Measurements from ENCODE around the gene VIPR1. TPM values are rescaled to one million over a fixed set of nuclear protein-coding genes. Genes with fewer than 3 reads are reported as not detected.

The VIPR1 gene
- total RNA-seq = 100 to 1,000 TPM; 122 TPM
- polyA plus RNA-seq = 10 to 100 TPM; 16.2 to 40.3 (median 28.8) TPM
- 5.6 to 88.9 (median 73.9) reads per million in 6 experiments for total RNA-seq

DNA sequence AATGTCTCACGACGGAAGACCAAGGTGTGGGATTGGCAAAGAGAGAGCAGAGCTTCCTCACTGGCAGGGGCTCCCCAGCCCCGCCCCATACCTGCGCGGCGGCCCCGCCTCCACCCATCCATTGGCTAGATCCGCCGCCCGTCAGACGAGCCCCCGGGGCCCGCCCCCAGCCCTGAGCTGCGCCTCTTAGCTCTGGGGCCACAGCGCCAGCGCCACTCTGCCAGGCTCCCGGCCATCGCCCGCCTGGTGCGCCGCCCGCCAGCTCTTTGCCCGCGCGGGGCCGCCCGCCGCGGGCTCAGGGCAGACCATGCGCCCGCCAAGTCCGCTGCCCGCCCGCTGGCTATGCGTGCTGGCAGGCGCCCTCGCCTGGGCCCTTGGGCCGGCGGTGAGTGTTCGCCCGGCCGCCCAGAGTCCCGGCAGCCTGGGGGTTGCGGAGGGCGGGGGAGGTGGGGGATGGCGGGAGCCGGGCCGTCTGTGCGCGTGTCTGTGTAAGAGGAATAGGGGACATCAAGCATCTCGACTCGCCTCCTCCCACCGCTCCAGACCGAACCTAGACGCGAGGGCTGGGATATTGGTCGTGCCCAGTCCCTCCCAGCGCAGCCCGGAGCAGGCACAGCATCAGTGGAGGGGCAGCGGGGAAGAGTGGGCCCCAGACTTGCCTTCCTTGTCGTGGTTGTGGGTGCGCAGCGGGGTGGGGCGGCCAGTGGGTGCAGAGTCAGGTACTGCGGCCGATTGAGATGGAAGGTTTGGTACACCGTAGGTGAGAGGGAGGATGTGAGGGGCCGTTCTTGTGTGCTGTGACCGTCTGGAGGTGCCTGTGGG is at the start of gene VIPR1:
Gene VIPR1 (plus strand): TSS at position 215 of the 822 bp plus-strand sequence. CDS start 93 bp downstream, at position 308.
- Mint-ChIP-seq H3K27ac (peak within 1 kb of the TSS; percentile 83 to 97 (median 92)), H3K4me1 (peaks cover 32 to 69% (median 53%) of the 10 kb centered on the region in 4 donors), H3K4me3 (peak within 1 kb of the TSS; percentile 84 to 99 (median 96)), H3K9me3 (no peaks in the 10 kb centered on the region), H3K27me3 (peaks cover 2 to 39% (median 17%) of the 10 kb centered on the region in 5 donors), H3K36me3 (no peaks in the 10 kb centered on the region)
- peak; percentile 89 to 97 (median 95) for DNase-seq
- peak; percentile 91 to 93 for ATAC-seq
- POLR2A ChIA-PET = interaction anchor here (0.7 to 6.3 kb wide), 25 partner anchors 8 to 273 kb away, joined by 3 to 89 read pairs (median 6); partner anchors contain the start of genes NKTR and SS18L2

DNA sequence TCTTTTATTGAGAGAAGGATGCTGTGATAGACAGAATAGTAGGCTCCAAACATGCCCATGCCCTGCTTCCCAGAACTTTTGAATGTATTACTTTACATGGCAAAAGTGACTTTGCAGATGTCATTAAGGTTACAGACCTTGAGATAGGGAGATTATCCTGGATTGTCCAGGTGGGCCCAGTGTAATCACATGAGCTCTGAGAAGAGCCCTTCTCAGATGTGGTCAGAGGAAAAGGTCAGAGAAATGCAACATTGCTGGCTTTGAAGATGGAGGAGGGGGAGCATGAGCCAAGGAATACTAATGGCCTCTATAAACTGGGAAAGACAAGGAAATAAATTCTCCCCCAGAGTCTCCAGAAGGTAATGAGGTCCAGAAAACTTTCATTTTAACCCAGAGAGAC is 46.2 kb upstream of the VIPR1 start:
- Mint-ChIP-seq H3K4me1 (no peaks in the 10 kb centered on the region), H3K9me3 (peaks cover 0 to 17% (median 4%) of the 10 kb centered on the region in 9 donors), H3K27ac (no peak overlapping the region), H3K27me3 (peaks cover 0 to 15% (median 9%) of the 10 kb centered on the region in 5 donors), H3K4me3 (no peak overlapping the region), H3K36me3 (peaks cover 0 to 10% (median 0%) of the 10 kb centered on the region in 3 donors)
- no peak for ATAC-seq
- no peak for DNase-seq
- POLR2A ChIA-PET = interaction anchor here (0.5 kb wide), 1 partner anchor 65 kb away, joined by 6 read pairs; no protein-coding TSS in a partner anchor

GRCh38 chr3:42459151-42459550 is 43.3 kb upstream of the VIPR1 start:
- H3K4me1 Mint-ChIP-seq = no peaks in the 10 kb centered on the region
- POLR2A ChIA-PET = no interaction called here
- peaks cover 0 to 6% (median 0%) of the 10 kb centered on the region in 3 donors for H3K36me3 Mint-ChIP-seq
- ATAC-seq (no peak), DNase-seq (no peak)
- peaks cover 2 to 15% (median 9%) of the 10 kb centered on the region in 5 donors for H3K27me3 Mint-ChIP-seq
- H3K9me3 Mint-ChIP-seq = peaks cover 0 to 11% (median 2%) of the 10 kb centered on the region in 9 donors
- no peak overlapping the region for H3K27ac Mint-ChIP-seq
- H3K4me3 Mint-ChIP-seq = no peak overlapping the region

DNA sequence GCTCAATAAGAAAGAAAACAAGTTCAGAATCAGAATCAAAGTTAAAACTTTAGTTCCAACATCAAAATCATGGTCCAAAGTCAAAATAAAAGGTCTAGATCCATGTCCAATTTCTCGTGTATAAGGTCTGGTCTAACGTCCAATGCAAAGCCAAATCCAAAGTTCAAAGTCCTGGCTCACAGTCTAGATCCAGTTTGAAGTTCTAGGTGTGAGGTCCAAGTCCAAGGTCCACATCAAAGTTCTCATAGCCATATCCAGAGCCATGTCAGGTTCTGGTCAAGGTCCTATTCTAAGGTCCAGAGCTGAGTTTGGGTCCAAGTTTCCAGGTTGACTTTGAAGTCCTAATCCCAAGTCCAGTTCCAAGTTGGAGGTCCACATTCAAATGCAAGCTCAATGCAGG is 40.7 kb upstream of the VIPR1 start:
- H3K36me3 Mint-ChIP-seq = peaks cover 0 to 4% (median 0%) of the 10 kb centered on the region in 3 donors

GRCh38 chr3:42463093-42463492 is 39.4 kb upstream of the VIPR1 start:
- H3K4me1 Mint-ChIP-seq = no peaks in the 10 kb centered on the region
- H3K36me3 Mint-ChIP-seq = peaks cover 0 to 4% (median 0%) of the 10 kb centered on the region in 3 donors
- H3K9me3 Mint-ChIP-seq = no peaks in the 10 kb centered on the region
- POLR2A ChIA-PET = no interaction called here
- no peak overlapping the region for H3K4me3 Mint-ChIP-seq
- no peak overlapping the region for H3K27ac Mint-ChIP-seq
- DNase-seq = no peak
- H3K27me3 Mint-ChIP-seq = peaks cover 0 to 8% (median 3%) of the 10 kb centered on the region in 5 donors
- no peak for ATAC-seq

More for the DNA sequence above, 40.7 kb upstream of the VIPR1 start:
- H3K27ac Mint-ChIP-seq = no peak overlapping the region
- ATAC-seq (no peak), DNase-seq (no peak)
- H3K4me1 Mint-ChIP-seq = no peaks in the 10 kb centered on the region
- no peaks in the 10 kb centered on the region for H3K9me3 Mint-ChIP-seq
- H3K27me3 Mint-ChIP-seq = peaks cover 0 to 8% (median 3%) of the 10 kb centered on the region in 5 donors
- H3K4me3 Mint-ChIP-seq = no peak overlapping the region
- POLR2A ChIA-PET = no interaction called here

DNA sequence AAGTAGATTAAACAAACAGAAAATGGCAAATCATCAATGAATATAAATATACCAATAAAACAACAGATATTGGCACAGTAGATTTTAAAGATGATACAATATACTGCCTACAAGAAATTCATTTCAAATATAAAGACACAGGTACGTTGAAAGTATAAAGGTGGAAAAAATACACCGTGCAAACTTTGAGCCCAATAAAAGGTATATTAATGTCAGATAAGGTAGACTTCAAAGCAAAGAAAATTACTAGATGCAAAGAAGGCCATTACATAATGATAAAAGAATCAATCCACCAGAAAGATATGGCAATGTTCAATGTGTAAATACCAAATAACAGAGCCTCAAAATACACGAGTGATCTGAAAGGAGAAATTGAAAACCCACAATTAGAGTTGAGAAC is 34.3 kb upstream of the VIPR1 start:
- H3K4me3 Mint-ChIP-seq = no peak overlapping the region
- H3K9me3 Mint-ChIP-seq = no peaks in the 10 kb centered on the region
- DNase-seq = no peak
- H3K4me1 Mint-ChIP-seq = no peaks in the 10 kb centered on the region
- peaks cover 0 to 4% (median 0%) of the 10 kb centered on the region in 3 donors for H3K36me3 Mint-ChIP-seq
- H3K27me3 Mint-ChIP-seq = peaks cover 0 to 4% (median 0%) of the 10 kb centered on the region in 5 donors
- no peak for ATAC-seq
- H3K27ac Mint-ChIP-seq = no peak overlapping the region
- POLR2A ChIA-PET = no interaction called here

DNA sequence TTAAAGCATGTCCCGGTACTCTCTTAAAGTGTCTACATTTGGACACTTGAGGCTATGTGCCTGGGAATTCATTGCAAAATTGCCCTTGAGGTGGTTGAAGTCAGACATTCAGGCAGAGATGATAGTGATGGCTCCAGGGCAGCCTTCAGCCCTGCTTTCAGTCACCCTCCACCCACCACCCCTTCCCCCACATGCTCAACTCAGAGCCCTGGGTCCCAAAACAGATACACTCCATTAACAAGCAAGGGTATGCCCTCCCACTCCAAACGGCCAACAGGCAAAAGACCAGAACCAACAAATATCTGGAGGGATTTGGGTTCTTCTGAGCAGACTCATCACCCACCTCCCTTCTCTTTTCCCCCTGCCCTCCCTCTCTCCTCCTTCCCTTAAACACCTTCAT is 29.9 kb upstream of the VIPR1 start:
- no peak overlapping the region for H3K27ac Mint-ChIP-seq
- H3K4me3 Mint-ChIP-seq = no peak overlapping the region
- POLR2A ChIA-PET = no interaction called here

GRCh38 chr3:42473083-42473932 is 29.1 kb upstream of the VIPR1 start:
- Mint-ChIP-seq H3K36me3 (no peaks in the 10 kb centered on the region), H3K27me3 (peaks cover 2 to 14% (median 8%) of the 10 kb centered on the region in 5 donors), H3K4me3 (no peak overlapping the region), H3K27ac (peak overlapping the region in 1 of 10 donors; percentile 53), H3K9me3 (no peaks in the 10 kb centered on the region), H3K4me1 (peaks cover 0 to 3% (median 1%) of the 10 kb centered on the region in 4 donors)
- POLR2A ChIA-PET = no interaction called here
- DNase-seq = no peak
- no peak for ATAC-seq

More for the DNA sequence above, 29.9 kb upstream of the VIPR1 start:
- Mint-ChIP-seq H3K27me3 (peaks cover 0 to 13% (median 4%) of the 10 kb centered on the region in 5 donors), H3K4me1 (peaks cover 0 to 3% (median 1%) of the 10 kb centered on the region in 4 donors), H3K9me3 (no peaks in the 10 kb centered on the region), H3K36me3 (no peaks in the 10 kb centered on the region)
- ATAC-seq (no peak), DNase-seq (no peak)

DNA sequence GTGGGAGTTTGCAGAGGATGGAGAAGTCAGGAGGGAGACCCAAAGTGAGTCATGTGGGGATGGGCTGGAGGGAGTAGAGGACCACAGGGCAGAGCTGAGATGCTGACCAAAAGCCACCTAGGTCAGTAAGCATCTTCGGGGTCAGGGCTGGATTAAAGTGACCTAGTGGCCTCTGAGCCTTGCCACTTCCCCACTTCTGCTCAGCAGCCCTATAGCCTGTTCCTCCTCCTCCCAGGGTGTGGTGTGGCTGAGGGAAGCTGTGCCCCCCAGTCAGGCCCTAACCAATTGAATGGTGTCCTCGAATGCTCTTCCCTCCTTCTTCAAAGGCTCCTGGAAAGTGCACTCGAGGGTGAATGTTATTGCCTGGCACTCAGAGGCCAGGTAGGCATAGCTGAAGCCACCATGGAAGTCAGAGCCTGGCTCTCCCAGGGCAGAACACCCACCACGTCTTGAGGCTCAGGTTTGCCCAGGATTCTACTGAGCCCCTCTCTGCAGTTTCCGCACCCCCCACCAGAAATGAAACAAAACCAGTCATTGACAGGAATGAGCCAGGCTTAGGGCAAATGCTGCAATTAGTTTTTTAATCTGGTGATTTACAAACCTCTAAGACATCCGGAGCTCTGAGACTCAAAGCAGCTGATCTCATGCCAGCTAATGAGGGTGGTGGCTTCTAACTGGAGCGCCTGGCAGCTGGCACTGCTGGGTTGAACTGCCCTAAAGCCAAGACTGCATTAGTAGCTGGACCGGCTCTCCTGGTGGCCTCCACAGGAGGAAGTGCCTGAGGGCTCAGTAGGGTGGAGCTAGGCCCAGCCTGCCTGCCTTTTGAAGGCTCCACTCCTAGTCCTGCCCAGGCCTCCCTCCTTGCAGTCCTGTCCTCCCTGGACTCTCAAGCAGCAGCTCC is 26.0 kb upstream of the VIPR1 start:
- POLR2A ChIA-PET = no interaction called here
- Mint-ChIP-seq H3K4me1 (peaks cover 0 to 3% (median 1%) of the 10 kb centered on the region in 4 donors), H3K4me3 (no peak overlapping the region), H3K36me3 (peaks cover 4 to 17% (median 11%) of the 10 kb centered on the region in 3 donors), H3K9me3 (peaks cover 4 to 25% (median 20%) of the 10 kb centered on the region in 9 donors), H3K27ac (peak overlapping the region in 2 of 10 donors; percentile 45 to 47), H3K27me3 (peaks cover 5 to 33% (median 16%) of the 10 kb centered on the region in 5 donors)
- DNase-seq (no peak), ATAC-seq (no peak)

- no peak for DNase-seq
- POLR2A ChIA-PET = no interaction called here
- H3K9me3 Mint-ChIP-seq = peaks cover 6 to 38% (median 30%) of the 10 kb centered on the region in 9 donors
These were observed 24.7 kb upstream of the VIPR1 start for GRCh38 chr3:42477696-42478095.

GRCh38 chr3:42478830-42479229 is 23.6 kb upstream of the VIPR1 start:
- POLR2A ChIA-PET = no interaction called here
- H3K27me3 Mint-ChIP-seq = peaks cover 7 to 34% (median 21%) of the 10 kb centered on the region in 5 donors
- no peak for DNase-seq
- H3K36me3 Mint-ChIP-seq = peaks cover 4 to 21% (median 19%) of the 10 kb centered on the region in 3 donors
- no peak overlapping the region for H3K4me3 Mint-ChIP-seq
- H3K4me1 Mint-ChIP-seq = peaks cover 0 to 3% (median 1%) of the 10 kb centered on the region in 4 donors
- H3K27ac Mint-ChIP-seq = no peak overlapping the region
- peaks cover 6 to 44% (median 30%) of the 10 kb centered on the region in 9 donors for H3K9me3 Mint-ChIP-seq
- ATAC-seq = no peak

More at GRCh38 chr3:42477696-42478095, 24.7 kb upstream of the VIPR1 start:
- H3K27ac Mint-ChIP-seq = no peak overlapping the region
- peaks cover 0 to 3% (median 1%) of the 10 kb centered on the region in 4 donors for H3K4me1 Mint-ChIP-seq
- peaks cover 8 to 34% (median 20%) of the 10 kb centered on the region in 5 donors for H3K27me3 Mint-ChIP-seq
- peaks cover 4 to 21% (median 19%) of the 10 kb centered on the region in 3 donors for H3K36me3 Mint-ChIP-seq
- H3K4me3 Mint-ChIP-seq = no peak overlapping the region
- ATAC-seq = no peak

Data from naive thymus-derived CD8-positive, alpha-beta T cell (primary cell).